ENCODE data around the gene PLEKHG5. TPM values are rescaled to one million over a fixed set of nuclear protein-coding genes. Genes with fewer than 3 reads are reported as not detected.
A peak's percentile ranks its signal among the peaks of the same experiment; 100 is the strongest.

Gene PLEKHG5
- total RNA-seq, 1 donor from 2014 or later = 34.9 TPM

DNA sequence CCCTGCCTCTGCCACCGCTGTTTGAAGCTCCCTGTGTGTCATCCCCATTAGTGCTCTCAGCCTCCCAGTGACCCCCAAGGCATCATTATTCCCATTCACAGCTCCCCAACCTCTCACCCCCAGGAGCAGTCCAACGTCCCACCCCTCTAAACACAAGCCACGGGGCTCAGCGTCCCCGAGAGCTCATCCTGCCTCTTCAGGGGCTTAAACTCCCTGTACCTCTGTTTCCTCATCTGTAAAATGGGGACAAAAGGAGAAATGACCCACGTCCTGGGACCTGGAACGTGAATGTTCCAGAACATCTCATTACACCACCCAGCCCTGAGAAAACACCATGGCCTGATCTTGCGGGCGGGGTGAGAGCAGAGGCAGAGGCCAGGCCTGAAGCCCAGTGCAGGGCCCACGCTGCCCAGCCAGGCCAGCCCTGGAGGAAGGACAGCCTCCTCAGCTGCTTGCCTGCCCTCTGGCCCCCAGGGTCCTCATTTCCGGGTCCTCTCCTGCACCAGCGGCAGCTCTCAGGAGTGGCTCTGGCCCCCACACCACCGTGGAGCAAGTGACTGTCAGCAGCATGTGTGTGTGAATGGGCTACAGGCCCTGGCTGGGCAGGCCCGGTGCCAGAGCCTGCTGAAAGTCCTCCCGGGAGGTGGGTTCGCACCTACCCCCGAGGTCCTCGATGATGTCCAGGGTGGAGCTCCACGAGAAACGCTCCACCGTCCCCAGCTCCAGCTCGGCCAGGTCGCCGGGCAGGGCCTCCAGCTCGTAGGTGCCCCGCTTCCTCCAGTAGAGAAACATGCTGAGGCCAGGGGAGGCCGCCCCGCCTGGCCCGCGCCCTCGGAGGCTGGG is 14.1 kb upstream of the PLEKHG5 start:
- no peaks in the 10 kb centered on the region for H3K9me3 Mint-ChIP-seq (ENCODE audit: unreplicated experiment)
- H3K36me3 Mint-ChIP-seq (ENCODE audit: unreplicated experiment) = no peaks in the 10 kb centered on the region
- H3K27ac Mint-ChIP-seq (ENCODE audit: unreplicated experiment) = no peak overlapping the region
- H3K4me1 Mint-ChIP-seq (ENCODE audit: unreplicated experiment) = peaks cover 35% of the 10 kb centered on the region
- no peaks in the 10 kb centered on the region for H3K27me3 Mint-ChIP-seq (ENCODE audit: unreplicated experiment)
- no peak overlapping the region for H3K4me3 Mint-ChIP-seq (ENCODE audit: unreplicated experiment)
- TF ChIP-seq, protein P1, sequence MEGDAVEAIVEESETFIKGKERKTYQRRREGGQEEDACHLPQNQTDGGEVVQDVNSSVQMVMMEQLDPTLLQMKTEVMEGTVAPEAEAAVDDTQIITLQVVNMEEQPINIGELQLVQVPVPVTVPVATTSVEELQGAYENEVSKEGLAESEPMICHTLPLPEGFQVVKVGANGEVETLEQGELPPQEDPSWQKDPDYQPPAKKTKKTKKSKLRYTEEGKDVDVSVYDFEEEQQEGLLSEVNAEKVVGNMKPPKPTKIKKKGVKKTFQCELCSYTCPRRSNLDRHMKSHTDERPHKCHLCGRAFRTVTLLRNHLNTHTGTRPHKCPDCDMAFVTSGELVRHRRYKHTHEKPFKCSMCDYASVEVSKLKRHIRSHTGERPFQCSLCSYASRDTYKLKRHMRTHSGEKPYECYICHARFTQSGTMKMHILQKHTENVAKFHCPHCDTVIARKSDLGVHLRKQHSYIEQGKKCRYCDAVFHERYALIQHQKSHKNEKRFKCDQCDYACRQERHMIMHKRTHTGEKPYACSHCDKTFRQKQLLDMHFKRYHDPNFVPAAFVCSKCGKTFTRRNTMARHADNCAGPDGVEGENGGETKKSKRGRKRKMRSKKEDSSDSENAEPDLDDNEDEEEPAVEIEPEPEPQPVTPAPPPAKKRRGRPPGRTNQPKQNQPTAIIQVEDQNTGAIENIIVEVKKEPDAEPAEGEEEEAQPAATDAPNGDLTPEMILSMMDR (IDR thresholded peaks at IDR 0.05) = no peak
- no peak for DNase-seq (ENCODE audit: extremely low spot score, unreplicated experiment)

DNA sequence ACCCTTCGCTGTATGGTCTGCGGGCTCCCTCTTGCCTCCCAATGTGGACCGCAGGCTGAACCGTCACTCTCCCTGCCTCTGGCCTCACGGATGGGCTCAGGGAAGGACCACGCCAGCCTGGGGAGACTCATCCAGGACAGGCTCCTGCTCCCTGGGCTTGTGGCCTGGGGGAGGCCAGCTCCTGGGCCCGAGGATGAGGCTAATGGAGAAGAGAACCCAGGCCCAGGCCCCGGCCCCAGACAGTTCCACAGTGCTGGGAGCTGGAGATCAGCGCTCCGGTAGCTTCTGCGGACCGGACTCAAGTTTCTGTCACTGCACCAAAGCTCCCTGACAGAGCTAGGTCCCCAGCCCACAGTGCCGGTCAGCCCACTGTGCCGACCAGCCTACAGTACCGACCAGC is 13.4 kb upstream of the PLEKHG5 start:
- H3K27ac Mint-ChIP-seq (ENCODE audit: unreplicated experiment) = no peak overlapping the region
- peaks cover 42% of the 10 kb centered on the region for H3K4me1 Mint-ChIP-seq (ENCODE audit: unreplicated experiment)
- no peak overlapping the region for H3K4me3 Mint-ChIP-seq (ENCODE audit: unreplicated experiment)
- no peak for DNase-seq (ENCODE audit: extremely low spot score, unreplicated experiment)
- TF ChIP-seq, protein P1 (IDR thresholded peaks at IDR 0.05) = no peak
- no peaks in the 10 kb centered on the region for H3K36me3 Mint-ChIP-seq (ENCODE audit: unreplicated experiment)
- no peaks in the 10 kb centered on the region for H3K9me3 Mint-ChIP-seq (ENCODE audit: unreplicated experiment)
- no peaks in the 10 kb centered on the region for H3K27me3 Mint-ChIP-seq (ENCODE audit: unreplicated experiment)

DNA sequence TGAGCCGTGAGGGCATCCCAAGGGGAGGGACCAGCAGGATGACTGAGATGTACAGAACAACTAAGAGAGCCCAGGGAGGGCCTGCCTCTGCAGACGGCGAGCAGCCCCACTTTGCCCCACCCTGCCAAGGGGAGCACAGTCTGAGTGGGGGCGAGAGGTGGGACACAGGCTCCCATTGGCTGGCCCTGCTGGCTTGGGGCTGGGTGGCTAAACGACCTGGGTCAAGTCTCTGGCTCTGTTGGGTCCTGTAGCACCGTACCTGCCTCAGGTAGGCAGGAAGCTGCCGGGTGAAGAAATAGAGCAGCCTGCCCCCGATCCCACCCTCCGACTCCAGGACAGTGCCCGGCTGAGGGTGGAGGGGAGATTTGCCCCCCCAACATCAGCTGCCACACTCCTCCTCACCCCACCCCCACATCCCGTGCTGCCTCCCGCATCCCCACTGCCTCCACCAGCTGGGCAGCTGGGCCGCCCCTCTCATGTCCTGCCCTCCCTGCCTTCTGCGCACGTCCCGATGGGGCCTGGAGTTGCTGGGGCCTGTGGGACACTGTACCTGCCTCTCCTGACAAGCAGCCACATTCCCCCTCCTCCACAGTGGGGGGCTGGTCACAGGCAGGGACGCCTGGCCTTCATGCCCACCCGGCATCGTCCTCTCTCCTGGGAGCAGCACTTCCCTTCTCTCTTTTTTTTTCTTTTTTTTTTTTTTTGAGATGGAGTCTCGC is 12.6 kb upstream of the PLEKHG5 start:
- no peak for DNase-seq (ENCODE audit: extremely low spot score, unreplicated experiment)
- no peaks in the 10 kb centered on the region for H3K36me3 Mint-ChIP-seq (ENCODE audit: unreplicated experiment)
- TF ChIP-seq, protein P1 (IDR thresholded peaks at IDR 0.05) = no peak
- H3K27me3 Mint-ChIP-seq (ENCODE audit: unreplicated experiment) = no peaks in the 10 kb centered on the region
- H3K4me3 Mint-ChIP-seq (ENCODE audit: unreplicated experiment) = no peak overlapping the region
- H3K4me1 Mint-ChIP-seq (ENCODE audit: unreplicated experiment) = peaks cover 49% of the 10 kb centered on the region
- H3K9me3 Mint-ChIP-seq (ENCODE audit: unreplicated experiment) = no peaks in the 10 kb centered on the region
- no peak overlapping the region for H3K27ac Mint-ChIP-seq (ENCODE audit: unreplicated experiment)

DNA sequence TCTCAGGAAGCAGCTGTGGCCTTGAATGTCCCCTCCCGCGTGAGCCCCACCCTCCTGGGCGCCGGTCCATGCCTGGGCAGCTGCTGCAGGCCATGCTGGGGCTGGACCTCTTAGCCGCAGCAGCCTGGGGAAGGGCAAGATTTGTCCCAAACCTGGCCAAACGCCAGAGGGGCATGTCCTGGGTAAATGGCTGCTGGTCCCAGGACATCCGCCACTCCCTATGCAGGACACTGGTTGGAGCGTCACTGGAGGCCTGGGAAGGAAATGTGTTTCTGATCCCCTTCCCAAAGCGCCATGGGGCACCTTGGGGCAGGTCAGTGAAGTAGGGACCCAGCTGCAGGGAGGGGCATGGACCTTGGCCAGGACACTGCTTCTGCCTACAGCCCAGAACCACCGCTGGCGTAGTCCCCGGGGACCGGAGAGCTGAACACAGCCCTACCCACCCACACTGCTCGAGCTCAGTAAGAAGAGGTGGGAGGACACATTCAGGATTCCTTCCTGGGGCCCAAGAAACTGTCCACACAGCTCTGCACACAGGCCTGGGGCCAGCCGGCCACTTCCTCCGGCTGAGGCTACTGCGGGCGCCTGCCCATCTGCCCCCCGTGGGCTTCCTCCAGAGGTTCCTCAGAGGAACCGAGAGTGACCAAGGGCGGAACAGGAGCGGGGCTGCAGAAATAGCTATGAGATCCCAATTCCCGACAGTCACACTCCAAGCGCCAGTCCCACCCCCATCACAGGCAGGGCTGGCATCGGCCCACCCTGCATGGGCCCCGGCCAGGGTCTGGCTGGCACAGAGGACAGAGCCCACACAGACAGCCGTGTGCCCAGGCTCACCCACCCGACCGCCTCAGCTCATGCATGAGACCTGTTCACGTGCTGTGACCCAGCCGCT is 10.8 kb upstream of the PLEKHG5 start:
- no peaks in the 10 kb centered on the region for H3K36me3 Mint-ChIP-seq (ENCODE audit: unreplicated experiment)
- H3K27me3 Mint-ChIP-seq (ENCODE audit: unreplicated experiment) = no peaks in the 10 kb centered on the region
- TF ChIP-seq, protein P1 (IDR thresholded peaks at IDR 0.05) = no peak
- H3K4me3 Mint-ChIP-seq (ENCODE audit: unreplicated experiment) = no peak overlapping the region
- DNase-seq (ENCODE audit: extremely low spot score, unreplicated experiment) = no peak
- no peaks in the 10 kb centered on the region for H3K9me3 Mint-ChIP-seq (ENCODE audit: unreplicated experiment)
- peak overlapping the region; percentile 92 for H3K27ac Mint-ChIP-seq (ENCODE audit: unreplicated experiment)
- peaks cover 62% of the 10 kb centered on the region for H3K4me1 Mint-ChIP-seq (ENCODE audit: unreplicated experiment)
